CD4-positive, alpha-beta T cell treated with Interleukin-4 for 4 hours (primary cell): ENCODE data around the gene RBPMS2.
A peak's percentile ranks its signal among the peaks of the same experiment; 100 is the strongest.

ENCODE experiments used
- DNase-seq: peaks from one replicate; pipeline ENCODE4 v3.0.0-alpha.2; 2020

Gene RBPMS2

DNA sequence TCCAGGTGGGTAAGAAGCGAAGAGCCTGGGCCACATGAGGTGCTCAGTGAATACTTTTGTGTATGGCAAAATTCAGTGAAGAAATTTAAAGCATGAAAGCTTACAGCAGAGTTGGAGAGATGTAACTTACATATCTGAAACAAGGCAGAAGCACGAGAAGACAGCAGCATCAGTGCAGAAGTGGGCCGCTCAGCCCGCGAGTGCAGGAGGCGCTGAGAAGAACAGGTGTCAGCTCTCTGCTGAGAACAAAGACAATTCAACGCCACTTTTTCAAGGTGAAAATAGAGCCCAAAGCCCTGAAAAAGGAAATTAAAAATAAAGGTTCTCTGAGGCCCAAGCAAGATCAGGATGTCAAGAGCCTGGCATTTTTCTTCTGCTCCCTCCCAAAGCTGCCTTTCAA, 58.3 kb downstream of the RBPMS2 start:
- no peak for DNase-seq

GRCh38 chr15:64716452-64716851, 58.9 kb downstream of the RBPMS2 start:
- no peak for DNase-seq

GRCh38 chr15:64713592-64713991, 61.8 kb downstream of the RBPMS2 start:
- DNase-seq, result no peak

- no peak for DNase-seq
Observed at GRCh38 chr15:64712353-64712752, 63.0 kb downstream of the RBPMS2 start.

- DNase-seq, result no peak
Observed at GRCh38 chr15:64710676-64711428, 64.5 kb downstream of the RBPMS2 start.

GRCh38 chr15:64706011-64706911, 69.1 kb downstream of the RBPMS2 start:
- no peak for DNase-seq

GRCh38 chr15:64705006-64705405, 70.4 kb downstream of the RBPMS2 start:
- DNase-seq, result no peak

DNA sequence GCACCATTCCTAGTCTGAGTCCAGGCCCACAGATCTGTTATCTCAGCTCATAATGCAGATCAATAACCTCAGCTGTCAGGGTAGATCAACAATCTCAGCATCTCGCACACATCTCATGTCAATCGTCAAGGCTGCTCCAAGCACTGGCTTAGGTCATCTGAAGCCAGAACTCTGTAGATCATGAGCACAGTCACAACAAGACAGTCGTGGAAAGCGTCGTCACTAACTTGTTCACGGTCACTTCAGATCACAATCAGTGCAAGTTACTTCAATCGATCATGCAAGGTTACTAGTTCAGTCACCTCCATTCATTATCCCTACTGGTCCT, 71.8 kb downstream of the RBPMS2 start:
- no peak for DNase-seq

DNA sequence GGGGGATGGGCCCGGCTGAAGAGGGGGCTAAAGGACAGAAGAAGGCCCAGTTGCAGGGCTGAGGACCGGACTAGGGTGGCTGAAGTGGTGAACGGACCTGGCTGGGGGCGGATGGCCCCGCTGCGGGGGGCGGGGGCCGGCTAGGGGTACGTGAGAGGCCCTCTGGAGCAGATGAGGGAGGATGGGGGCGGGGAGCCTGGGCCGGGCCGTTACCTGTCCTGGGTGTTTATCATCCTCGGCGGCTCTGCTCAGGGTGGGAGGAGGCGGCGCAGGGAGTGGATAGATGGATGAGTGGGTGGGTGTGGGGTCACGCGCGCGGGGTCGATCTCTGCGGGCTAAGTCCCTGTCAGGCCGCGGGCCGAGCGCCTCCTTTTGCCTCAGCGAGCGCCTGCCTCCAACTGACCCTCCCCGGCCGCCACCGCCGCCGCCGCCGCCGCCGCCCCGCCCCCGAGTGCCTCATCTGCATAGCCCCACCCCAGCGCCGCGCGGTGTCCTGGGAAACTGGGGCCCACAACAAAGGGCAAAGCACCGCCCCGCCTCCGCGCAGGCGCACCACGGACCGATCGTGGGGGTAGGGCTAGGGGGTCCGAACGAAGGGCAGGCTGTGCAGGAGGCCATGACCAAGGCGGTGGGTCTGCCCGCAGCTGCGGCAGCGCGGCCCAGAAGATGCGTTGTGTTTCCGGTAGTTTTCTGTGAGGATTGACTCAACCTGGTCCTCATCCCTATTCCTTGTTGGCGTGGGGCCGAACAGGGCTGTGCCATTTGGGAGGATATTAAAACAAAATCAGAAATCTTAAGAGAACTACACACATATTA, 72.4 kb downstream of the RBPMS2 start:
- peak; percentile 92 for DNase-seq

DNA sequence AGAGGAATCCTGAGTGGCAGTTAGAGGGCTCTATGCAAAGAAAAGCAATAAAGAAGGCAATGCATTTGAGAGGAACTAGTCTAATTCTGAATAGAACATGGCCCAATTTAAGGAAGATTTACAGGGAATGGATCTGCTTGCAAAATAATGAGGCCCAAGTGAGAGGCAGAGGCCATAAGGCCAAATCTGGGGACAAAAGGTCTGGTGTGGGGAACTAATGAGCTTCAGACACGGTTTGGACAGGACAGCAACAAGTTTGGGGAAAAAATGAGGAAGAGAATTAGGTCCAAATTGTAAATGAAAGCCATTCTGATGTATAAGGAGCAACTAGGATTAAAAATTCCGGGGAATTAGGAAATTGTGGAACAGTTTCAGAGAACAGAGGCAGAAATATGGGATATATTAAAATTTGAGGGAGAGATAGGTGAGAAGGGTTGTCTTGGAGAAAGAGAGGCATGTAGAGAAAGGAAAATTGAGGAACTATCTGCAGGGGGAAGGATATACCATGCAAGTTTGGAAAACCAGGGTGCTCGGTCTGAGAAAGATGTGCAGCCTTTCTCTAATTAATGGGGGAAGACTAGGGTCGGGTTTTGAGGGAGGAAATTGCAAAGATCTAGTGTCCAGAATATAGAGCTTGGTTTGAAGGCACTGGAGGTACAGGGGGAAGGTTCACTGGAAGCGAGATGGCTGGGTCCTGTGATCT, 73.8 kb downstream of the RBPMS2 start:
- no peak for DNase-seq

GRCh38 chr15:64701051-64701450, 74.3 kb downstream of the RBPMS2 start:
- no peak for DNase-seq

- DNase-seq, result no peak
Observed at GRCh38 chr15:64699751-64700388, 75.5 kb downstream of the RBPMS2 start.

- DNase-seq, result no peak
Observed at GRCh38 chr15:64698823-64699222, 76.6 kb downstream of the RBPMS2 start.

DNA sequence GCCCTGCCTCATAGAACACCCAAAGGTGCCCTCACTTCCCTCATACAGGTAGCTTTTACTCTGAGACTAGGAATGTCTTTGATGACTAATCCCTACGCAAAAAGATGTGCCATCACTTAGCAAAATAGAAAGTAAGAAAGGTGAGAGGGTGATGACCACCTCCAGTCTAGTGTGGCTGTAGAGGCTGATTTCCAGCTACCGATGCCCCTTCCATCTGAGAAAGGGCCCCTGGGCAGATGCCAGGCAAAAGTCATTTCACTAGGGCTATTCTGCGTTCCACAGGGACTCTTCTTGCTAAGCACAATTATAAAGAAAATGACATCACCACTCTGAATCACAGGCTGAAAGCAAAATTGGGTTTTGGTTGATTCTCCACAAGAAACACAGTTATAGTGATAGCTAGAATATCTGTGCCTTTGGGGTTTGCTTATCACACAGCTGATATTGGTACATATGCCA, 77.4 kb downstream of the RBPMS2 start:
- DNase-seq, result peak; percentile 26

GRCh38 chr15:64696481-64696880, 78.9 kb downstream of the RBPMS2 start:
- no peak for DNase-seq

DNA sequence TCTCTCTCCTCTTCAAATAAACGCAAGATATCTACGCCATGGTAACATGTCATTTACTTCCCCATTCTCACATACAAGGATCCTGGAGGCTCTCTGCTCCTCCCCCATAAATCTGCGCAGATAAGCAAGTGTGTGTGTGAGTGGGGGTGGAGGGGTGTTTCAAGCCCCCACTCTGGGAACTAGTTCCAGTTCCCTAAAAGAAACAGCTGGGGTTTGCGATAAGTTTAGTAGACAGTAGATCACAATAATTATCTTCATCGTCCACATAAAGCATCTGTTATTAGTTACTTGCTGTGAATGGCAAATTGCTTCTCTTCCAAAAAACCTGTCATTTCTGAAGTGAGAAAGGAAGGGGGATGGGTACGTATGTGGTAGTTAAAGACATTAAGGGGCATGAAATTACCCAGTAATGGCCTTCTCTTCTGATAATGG, 79.8 kb downstream of the RBPMS2 start:
- no peak for DNase-seq

GRCh38 chr15:64694816-64695215, 80.6 kb downstream of the RBPMS2 start:
- DNase-seq, result no peak

DNA sequence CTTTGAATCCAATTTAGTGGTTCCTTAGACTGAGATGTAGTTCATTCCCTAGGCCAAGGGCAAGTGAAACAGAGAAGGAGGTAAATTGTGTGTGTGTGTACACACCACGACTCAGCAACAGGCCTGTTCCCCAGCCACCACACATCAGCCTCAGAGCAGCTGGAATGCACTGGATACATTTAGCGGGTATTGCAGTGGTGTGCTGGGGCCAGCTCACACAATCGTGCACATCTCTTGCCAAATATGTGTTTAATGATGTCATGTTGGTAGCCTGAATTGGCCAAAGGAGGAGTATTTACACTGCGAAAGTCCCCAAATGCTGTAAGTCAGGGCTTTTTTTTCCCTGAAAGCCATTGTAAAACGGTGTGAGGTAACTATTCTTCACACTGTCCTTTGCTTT, 82.3 kb downstream of the RBPMS2 start:
- no peak for DNase-seq

DNA sequence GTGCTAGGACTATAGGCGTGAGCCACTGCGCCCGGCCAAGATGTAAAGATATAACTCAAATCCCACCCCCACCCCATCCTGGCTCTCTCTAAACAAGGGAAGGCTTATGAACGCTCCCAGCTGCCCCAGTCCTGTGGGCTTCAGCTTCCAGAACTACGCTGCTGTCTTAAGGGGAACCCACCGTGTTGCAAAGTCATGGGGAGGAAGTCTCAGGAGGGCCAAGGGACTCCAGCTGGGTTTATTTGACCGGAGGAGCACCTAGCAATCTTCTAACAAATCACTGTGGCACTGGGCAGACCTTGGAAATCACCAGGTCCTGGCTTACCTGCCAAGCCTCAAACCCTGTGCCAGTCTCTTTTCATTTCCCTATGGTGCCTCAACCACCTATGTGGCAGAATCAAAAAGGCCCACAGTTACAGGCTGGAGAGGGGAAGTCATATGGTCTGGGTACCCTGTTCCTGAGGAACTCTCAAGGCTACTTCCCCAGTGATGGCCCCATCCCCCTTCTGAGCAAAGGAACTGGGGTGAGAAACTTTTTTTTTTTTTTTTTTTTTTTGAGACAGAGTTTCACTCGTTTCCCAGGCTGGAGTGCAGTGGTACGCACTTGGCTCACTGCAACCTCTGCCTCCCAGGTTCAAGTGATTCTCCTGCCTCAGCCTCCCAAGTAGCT, 83.4 kb downstream of the RBPMS2 start:
- peak; percentile 8 for DNase-seq

GRCh38 chr15:64690578-64691296, 84.7 kb downstream of the RBPMS2 start:
- no peak for DNase-seq

DNA sequence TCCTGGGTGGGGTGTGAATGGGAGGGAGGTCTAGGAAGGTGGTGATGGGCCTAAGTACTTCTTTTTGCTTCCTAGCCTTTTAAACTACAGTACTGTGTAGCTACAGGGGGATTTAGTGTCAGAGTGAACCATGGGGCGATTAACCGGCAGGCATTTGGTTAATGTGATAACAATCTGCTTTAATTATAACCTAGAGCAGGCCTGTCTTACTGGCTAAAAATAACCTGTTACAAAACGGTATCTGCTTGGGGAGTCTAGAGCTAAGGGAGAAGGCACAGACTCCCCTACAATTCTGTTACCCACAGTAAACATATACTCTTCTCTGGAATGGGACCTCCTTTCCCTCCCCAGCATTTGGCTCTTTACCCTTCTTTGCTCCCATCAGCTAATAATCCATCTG, 85.4 kb downstream of the RBPMS2 start:
- DNase-seq, result no peak
